Testis (tissue), 3 donors: ENCODE data around the gene RGS9. TPM values are rescaled to one million over a fixed set of nuclear protein-coding genes. Genes with fewer than 3 reads are reported as not detected.

Experiments
- DNase-seq: peaks from one replicate; pipeline ENCODE4 v3.0.0-alpha.2; 2019
- H3K27ac ChIP-seq, 2 donors: fragments of 200-600 bp; sonication (generic); one replicate each; pipeline ENCODE4 v1.5.1; 2019
- H3K27me3 ChIP-seq: fragments of 200-600 bp; sonication (generic); one replicate; pipeline ENCODE4 v1.5.1; 2019
- H3K36me3 ChIP-seq: fragments of 200-600 bp; sonication (generic); one replicate; pipeline ENCODE4 v1.5.1; 2017; ENCODE audit warnings: low read depth; ENCODE audit errors: missing control alignments
- H3K4me1 ChIP-seq: fragments of 200-600 bp; sonication (generic); one replicate; pipeline ENCODE4 v1.5.1; 2019
- H3K4me3 ChIP-seq, 2 donors: fragments of 200-600 bp; sonication (generic); one replicate each; pipeline ENCODE4 v1.5.1; 2017 to 2019
- H3K9me3 ChIP-seq: fragments of 200-600 bp; sonication (generic); one replicate; pipeline ENCODE4 v1.5.1; 2017
- CTCF ChIP-seq, 3 experiments: fragments of 450-650 bp in 2 of 3; fragments of 200-600 bp in 1 of 3; sonication (generic) in 1 of 3; IDR thresholded peaks; one replicate each; pipeline ENCODE4 v1.5.1; 2016 to 2019; ENCODE audit warnings: antibody characterized with exemption in 3 of 3, mild to moderate bottlenecking in 2 of 3, moderate library complexity in 1 of 3
- POLR2A ChIP-seq: fragments of 450-650 bp; IDR thresholded peaks from one replicate; pipeline ENCODE4 v1.6.1; 2017; ENCODE audit warnings: antibody characterized with exemption, mild to moderate bottlenecking, moderate library complexity
- WGBS, 2 donors: methylation state at CpG; one replicate each; pipeline ENCODE4 v1.1.5; 2018; 5-methylcytosine and 5-hydroxymethylcytosine counted together
- intact Hi-C: fragments of 100-400 bp; cut with DNase I; formaldehyde crosslinking; loops from one replicate; pipeline ENCODE4 v1.15.1; 2023; ENCODE audit warnings: low total_unique reads
- polyA plus RNA-seq: library from polyadenylated mRNA; stranded (reverse); fragments of 350-450 nt; fragmentation: Illumina TruSeq; extraction: RNeasy Lipid Tissue Mini Kit (QIAGEN cat#74804); gene quantifications from one replicate; pipeline ENCODE4 v1.2.3, GENCODE V29; 2014; ENCODE audit warnings: low read depth, low replicate concordance; ENCODE audit not compliant: insufficient read depth
- total RNA-seq, 2 donors: library from RNA; depleted of rRNA; stranded (reverse); fragments of >200 nt; gene quantifications; one replicate each; pipeline ENCODE4 v1.2.3, GENCODE V29; 2016

Gene RGS9
- total and polyA plus RNA-seq, 3 donors from 2014 or later, result 4.6 to 7.9 (median 5.7) TPM

DNA sequence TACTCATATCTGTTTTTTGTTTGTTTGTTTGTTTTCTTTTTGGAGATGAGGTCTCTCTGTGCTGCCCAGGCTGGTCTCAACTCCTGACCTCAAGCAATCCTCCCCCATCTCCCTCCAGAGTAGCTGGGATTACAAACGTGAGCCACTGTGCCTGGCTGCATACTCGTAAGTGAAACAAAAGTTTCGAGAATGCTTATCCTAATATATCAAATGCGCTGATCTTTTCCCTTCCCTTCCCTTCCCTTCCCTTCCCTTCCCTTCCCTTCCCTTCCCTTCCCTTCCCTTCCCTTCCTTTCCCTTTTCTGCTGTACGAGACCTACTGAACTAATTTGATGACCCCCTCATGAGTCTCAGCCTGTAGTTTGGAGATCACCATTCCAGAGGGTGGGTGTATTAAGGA is 122.1 kb downstream of the RGS9 start:
- no peak for DNase-seq
- TF ChIP-seq CTCF (IDR thresholded peaks at IDR 0.05), result no peak
- TF ChIP-seq POLR2A, result no peak
- Histone ChIP-seq H3K4me3 (no peak overlapping the region), H3K27me3 (no peaks in the 10 kb centered on the region), H3K36me3 (no peaks in the 10 kb centered on the region), H3K4me1 (no peaks in the 10 kb centered on the region), H3K27ac (no peak overlapping the region), H3K9me3 (no peaks in the 10 kb centered on the region)
- 77 to 81% methylated on average over 5 of the region's 5 CpGs for WGBS, 2 donors
- intact Hi-C loops, result no loop called here

GRCh38 chr17:65259696-65260485 is 122.7 kb downstream of the RGS9 start:
- H3K27ac ChIP-seq, result no peak overlapping the region
- WGBS, 2 donors, result 63 to 65% methylated on average over 7 of the region's 7 CpGs

GRCh38 chr17:65260626-65261025 is 123.5 kb downstream of the RGS9 start:
- 84 to 89% methylated on average over 2 of the region's 2 CpGs for WGBS, 2 donors
- TF ChIP-seq CTCF (IDR thresholded peaks at IDR 0.05) (no peak), POLR2A (no peak)
- no peaks in the 10 kb centered on the region for H3K27me3 ChIP-seq

More at GRCh38 chr17:65259696-65260485, 122.7 kb downstream of the RGS9 start:
- Histone ChIP-seq H3K27me3 (no peaks in the 10 kb centered on the region), H3K9me3 (no peaks in the 10 kb centered on the region), H3K36me3 (no peaks in the 10 kb centered on the region), H3K4me3 (no peak overlapping the region), H3K4me1 (no peaks in the 10 kb centered on the region)
- TF ChIP-seq POLR2A (no peak), CTCF (IDR thresholded peaks at IDR 0.05) (no peak)
- DNase-seq, result no peak
- intact Hi-C loops, result no loop called here

DNA sequence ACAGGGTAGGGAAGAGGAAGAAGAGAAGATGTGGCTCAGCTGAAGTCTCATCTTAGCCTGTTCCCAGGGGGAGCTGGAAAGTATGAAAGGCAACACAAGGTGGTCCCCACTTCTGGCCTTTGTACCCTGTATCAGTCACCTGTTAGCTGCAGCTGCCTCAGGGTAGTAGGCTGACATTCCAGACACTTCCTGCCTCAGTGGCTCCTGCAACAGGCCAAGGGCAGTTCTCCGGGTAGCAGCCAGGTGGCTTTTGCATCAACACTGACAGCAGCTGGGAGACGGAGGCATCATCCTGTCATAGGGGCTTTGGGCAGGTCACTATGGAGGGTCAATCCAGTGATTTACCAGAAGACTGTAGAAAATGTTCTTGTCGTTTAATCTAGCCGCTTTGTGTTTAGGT is 124.0 kb downstream of the RGS9 start:
- no peaks in the 10 kb centered on the region for H3K4me1 ChIP-seq
- TF ChIP-seq CTCF (IDR thresholded peaks at IDR 0.05), result no peak
- TF ChIP-seq POLR2A, result no peak
- 87 to 88% methylated on average over 3 to 4 of the region's 4 CpGs for WGBS, 2 donors
- no peaks in the 10 kb centered on the region for H3K9me3 ChIP-seq
- intact Hi-C loops, result no loop called here
- no peaks in the 10 kb centered on the region for H3K27me3 ChIP-seq
- no peak overlapping the region for H3K27ac ChIP-seq
- no peak overlapping the region for H3K4me3 ChIP-seq
- no peaks in the 10 kb centered on the region for H3K36me3 ChIP-seq
- no peak for DNase-seq

More at GRCh38 chr17:65260626-65261025, 123.5 kb downstream of the RGS9 start:
- Histone ChIP-seq H3K9me3 (no peaks in the 10 kb centered on the region), H3K36me3 (no peaks in the 10 kb centered on the region), H3K4me1 (no peaks in the 10 kb centered on the region), H3K27ac (no peak overlapping the region), H3K4me3 (no peak overlapping the region)
- DNase-seq, result no peak
- intact Hi-C loops, result no loop called here
